Measurements from ENCODE around the gene VRTN.
"Not testable (repeated sequence)": the region's sequence is repeated elsewhere in the genome, so short reads cannot be mapped to it uniquely, and the experiment has no call there.

Gene VRTN

DNA sequence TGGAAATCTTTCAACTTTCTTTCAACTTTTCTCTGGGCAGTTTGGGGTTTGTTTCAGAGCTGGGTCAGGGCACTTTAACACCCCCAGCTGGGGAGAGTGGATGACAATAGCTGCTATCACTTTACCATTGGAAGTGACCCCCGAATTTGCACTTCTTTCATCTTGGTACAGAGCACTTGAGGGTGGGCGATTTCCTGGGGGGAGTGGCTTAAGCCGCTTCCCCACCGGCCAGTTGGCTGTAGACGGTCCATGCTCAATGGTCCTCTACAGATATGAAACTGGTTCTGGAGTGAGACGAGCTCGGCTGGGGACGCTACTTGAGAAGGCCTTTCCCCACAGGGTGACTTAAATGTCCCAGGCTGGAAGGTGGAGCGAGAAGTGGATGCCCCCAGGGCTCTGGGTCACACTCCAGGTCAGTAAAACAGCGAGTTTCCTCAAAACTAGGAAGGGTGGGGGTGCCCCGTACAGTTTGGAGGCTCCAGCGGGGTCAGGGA is at the start of gene VRTN:
Gene VRTN (plus strand): TSS at position 231 of the 494 bp plus-strand sequence. CDS start 8,313 bp downstream, outside the sequence.
- no peak for DNase-seq

DNA sequence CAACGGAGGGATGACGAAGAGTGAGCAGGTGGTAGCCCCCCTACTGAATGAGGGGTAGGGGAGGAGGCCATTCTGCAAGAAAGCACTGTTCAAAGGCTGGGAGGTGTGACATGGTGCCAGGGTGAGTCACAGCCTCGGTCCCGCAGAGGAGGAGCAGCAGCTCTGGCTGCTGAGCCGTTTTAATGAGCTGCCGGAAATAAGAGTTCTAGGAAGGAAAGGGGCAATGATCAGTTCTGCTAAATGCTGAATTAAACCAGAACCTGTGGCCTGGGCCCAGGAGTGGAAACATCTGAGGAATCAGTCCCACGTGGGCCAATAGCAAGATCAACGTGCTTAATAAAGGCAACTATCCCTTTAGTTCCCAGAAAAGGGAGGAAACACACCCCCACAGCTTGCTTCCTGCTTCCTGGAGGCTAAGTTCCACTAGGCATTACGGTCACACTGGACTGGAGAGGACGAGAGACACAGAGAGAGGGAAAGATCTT is 49.2 kb upstream of the VRTN start:
- DNase-seq = peak in 1 of 2 experiments; percentile 17

DNA sequence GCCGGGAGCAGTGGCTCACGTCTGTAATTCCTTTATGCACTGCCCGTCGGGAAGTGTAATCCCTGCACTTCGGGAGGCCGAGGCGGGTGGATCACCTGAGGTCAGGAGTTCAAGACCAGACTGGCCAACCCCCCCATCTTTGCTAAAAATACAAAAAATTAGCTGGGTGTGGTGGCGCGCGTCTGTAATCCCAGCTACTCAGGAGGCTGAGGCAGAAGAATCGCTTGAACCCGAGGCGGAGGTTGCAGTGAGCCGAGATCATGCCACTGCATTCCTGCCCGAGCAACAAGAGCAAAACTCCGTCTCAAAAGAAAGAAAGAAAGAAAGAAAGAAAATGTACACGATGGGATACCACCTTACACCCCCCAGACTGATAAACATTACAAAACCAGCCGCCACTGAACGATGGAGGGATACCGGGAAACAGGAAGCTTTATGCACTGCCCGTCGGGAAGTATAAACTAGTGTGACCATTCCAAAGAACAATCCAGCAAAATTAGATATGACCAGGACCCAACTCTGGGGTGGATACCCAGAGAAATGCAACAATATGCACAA is 46.6 kb upstream of the VRTN start:
- DNase-seq = no peak

DNA sequence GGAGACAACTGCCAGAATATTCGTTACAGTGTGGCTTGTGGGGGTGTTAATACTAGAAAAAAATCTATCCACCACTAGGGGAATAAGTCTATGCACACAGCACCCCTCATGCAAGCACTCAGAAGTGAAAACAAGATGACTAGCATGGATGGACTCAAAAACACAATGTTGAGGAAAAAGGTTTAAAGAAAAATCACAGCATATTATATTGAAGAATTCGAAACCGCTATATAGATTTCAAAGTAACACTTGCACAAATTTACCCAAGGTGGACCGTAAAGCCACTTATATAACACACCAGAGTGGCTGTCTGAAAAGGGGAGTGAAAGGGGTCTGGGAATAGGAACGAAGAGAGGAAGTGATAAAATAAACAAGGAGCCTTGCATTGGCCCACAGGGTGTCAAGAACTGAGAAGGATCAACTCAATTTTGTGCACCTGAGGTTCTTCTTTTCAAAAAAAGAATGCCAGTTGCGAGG is 46.1 kb upstream of the VRTN start:
- peak; percentile 63 to 67 for DNase-seq

DNA sequence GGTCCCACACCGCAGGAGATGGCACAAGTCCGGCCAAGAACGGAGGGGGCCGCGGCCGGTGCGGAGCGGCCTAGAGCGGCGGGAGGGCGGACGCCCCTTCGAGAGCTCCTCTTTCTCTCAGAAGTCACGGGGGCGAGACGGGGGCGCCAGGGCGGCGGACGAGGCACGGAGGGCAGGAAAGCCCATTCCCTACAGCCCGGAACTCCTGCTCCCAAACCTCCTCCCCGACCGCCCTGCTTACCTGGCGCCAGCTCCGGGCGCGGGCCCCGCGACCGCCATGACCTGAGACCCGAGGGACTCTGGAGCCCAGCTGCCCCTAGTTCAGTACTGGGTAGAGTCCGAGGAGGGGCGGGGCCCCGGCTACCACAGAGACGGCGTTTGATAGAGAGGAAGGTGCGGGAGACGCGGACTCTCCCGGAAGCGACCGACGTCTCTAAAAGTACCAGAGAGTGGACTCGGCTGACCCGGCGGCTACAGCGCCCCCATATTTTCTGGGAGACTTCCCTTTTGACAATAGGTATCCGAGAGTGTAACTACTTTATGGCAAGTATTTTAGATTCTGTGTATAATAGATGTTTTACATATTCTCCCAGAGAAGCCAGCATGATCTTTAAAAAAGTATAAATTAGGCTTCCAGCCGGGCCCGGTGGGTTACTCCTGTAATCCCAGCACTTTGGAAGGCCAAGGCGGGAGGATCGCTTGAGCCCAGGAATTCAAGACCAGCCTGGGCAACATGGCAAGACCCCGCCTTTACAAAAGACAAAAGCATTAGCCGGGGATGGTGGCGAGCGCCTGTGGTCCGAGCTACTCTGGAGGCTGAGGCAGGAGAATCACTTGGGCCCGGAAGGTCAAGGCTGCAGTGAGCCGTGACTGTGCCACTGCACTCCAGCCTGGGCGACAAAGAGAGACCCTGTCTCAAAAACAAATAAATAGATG is 45.4 kb upstream of the VRTN start, which contains the start of gene ABCD4:
Gene ABCD4 (minus strand): TSS at position 301 of the 936 bp plus-strand sequence. CDS start 22 bp downstream, at position 279.
- DNase-seq = peak; percentile 89 to 91

DNA sequence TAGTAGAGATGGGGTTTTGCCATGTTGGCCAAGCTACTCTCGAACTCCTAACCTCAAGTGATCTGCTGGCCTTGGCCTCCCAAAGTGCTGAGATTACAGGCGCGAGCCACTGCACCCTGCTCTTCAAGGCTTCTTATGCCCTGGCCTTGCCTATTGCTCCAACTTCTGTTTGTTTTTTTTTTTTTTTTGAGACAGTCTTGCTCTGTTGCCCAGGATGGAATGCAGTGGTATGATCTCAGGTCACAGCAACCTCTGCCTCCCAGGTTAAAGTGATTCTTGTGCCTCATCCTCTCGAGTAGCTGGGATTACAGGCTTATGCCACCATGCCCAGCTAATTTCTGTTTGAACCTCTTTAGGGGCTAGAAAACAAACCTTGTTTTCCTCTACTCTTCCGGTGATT is 39.6 kb upstream of the VRTN start:
- no peak for DNase-seq

- DNase-seq = peak in 1 of 2 experiments; percentile 11
These were observed 38.9 kb upstream of the VRTN start for GRCh38 chr14:74309125-74310022.

GRCh38 chr14:74312161-74312560 is 36.1 kb upstream of the VRTN start:
- DNase-seq = no peak

DNA sequence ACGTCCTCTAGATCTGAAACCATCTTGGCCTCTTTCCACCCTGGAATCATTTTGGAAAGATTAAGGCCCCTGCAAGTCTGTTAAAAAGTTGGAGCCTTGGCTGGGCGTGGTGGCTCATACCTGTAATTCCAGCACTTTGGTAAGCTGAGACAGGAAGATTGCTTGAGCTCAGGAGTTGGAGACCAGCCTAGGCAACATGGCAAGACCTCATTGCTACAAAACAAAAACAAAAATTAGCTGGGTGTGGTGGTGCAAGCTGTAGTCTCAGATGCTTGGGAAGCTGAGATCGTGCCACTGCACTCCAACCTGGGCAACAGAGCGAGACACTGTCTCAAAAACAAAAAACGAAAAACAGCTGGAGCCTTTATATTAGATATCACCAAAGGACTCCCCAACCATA is 34.7 kb upstream of the VRTN start:
- no peak for DNase-seq

- DNase-seq = no peak
These were observed 33.7 kb upstream of the VRTN start for GRCh38 chr14:74314576-74314975.

DNA sequence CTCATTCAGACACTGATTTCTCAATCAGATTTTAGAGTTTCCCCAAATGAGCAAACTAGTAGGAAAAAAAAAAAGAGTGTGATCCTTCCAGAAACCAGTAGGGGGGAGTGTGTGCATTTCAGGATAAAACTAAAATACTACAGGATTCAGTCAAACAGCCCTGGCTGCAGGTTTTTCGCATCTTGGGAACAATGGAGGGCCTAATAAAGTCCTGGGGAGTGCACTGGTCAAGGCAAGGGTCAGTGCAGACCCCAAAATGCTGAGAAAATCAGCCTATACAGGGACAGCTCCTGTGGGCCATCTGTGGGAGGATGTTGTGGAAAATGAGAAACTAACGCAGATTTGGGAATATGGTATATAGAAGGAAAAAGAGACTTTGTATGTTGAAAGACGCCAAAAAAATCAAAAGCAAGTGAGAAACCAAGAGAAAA is 23.3 kb upstream of the VRTN start:
- peak; percentile 49 to 51 for DNase-seq

- no peak for DNase-seq
These were observed 22.8 kb upstream of the VRTN start for GRCh38 chr14:74325446-74325845.

DNA sequence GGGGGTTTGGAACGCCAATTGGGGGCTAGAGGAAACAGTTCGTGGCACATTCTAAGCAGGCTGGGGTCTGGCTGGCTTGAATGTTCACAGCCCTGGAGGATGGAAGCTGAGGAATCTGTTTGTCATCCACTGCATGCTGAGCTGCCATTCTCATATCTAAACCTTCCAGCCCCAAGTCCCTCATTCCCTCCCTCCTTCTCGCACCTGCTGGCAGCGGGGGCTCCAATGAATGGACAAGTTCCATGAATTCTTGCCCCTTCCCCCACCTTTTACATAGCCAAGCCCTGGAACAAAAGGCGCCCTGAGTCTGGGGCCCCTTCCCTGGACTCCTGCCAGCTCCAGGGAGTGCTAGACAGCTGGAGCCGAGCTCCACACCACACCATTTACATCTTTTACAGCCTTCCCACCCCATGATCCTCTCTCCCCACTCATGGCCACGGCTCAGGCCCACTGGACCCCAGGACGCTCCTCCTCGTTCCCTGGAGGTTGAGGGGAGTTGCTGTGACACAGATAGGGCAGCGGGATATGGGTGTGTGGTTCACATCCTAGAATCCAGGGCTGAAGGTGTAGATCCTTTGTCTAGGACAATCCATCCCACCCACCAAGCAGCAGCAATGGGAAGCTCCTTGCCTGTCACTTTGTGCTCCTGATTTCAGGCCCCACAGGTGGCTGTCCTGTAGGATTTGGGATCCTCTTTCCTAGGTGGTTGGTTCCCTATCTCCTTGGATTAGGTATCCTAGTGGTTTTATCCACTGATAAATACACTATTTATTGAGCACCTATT is 21.7 kb upstream of the VRTN start:
- no peak for DNase-seq

GRCh38 chr14:74329950-74330552 is 18.2 kb upstream of the VRTN start:
- DNase-seq = not testable (repeated sequence)

GRCh38 chr14:74333909-74334308 is 14.4 kb upstream of the VRTN start:
- no peak for DNase-seq

DNA sequence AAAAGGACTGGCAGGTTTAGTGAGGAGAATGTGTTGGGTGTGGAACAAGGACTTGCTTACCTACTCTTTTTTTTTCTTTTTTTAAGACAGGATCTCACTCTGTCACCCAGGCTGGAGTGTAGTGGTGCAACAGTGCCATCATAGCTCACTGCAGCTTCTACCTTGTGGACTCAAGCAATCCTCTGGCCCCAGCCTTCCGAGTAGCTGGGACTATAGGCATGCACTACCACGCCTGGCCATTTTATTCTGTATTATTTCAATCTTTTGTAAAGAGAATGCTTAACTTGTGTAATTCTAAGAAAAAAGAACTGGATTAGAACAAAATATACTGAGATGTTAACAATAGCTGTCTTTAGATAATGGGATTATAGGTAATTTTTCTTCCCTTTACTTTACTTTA is 1.9 kb upstream of the VRTN start:
- no peak for DNase-seq

DNA sequence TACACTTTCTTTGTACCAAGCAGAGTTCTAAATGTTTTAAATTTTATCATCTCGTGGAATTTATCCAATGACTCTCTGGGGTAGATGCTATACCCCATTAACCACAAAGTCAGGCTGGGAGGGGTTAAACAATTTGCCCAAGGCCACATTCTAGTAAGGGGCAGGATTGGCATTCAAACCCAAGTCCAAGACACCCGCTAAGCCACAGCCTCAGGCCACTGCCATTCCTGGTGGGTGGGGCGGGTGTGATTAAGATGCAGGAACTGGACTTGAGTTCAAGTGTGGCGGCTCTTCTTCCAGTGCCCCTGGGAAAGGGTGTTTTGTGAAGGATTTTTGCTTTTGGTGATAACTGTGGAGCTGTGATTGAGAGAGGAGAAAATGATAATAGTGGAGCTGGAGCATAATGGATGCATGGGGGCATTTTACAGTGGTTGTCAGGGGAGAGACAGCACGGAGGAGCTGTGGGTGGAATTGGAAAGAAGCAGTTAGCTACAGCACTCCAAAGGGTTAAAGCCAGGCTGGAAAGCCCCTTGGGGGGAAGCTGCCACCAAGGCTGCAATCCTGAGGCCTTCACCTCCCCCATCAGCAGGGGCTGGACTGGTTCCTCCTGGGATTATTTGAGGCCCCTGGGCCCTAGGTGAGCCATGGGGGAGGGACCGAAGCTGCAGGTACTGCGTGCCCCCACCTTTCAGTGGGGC is 1.0 kb upstream of the VRTN start:
- DNase-seq = no peak

DNA sequence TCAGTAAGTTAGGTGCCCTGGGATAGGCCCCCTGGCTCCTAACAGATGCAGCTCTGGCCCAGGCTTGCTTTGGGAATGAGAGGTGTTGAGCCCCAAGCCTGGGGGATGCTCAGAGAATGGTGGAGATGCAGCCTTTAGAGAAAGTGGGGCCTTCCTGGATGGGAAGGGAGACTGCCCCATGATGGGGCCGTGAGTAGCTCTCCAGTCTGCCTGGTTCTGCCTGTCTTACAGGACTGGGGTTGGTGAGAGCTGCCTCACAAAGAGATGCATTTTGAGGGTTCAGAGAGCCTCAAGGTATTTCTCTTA is 523 bp upstream of the VRTN start:
- DNase-seq = no peak

DNA sequence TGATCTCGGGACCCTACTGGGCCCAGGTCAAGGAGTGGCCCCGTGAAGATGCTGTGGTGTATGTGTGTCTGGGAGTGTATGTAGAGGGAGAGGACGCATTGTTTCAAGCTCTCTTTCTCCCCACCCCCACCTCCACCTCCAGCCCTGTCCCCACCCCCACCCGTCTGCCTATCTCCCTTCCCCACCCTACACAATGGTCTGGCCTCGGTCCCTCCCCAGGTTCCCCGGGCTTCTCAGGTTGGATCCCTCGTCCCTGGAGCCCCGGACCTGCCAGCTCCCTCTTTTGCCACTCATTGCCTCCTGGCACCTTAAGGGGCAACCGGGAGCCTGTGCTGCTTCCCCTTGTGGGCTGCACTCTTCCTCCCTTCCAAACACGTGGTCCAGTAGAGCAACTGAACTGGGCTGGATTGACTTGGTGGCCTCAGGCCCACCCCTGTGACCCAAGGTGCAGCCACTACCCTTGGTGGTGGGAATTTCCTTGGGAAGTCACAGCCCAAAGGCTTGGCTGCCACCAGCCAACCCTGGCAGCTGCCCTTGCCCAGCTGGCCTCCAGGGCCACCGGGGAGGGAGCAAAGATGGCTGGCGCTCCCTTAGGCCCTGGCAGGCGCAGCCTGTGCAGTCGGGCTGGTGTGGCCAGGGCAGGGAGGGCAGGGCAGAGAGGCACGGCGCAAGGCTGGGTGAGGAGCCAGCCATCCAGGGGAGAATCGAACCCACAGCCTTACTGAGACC is 628 bp downstream of the VRTN start:
- no peak for DNase-seq

DNA sequence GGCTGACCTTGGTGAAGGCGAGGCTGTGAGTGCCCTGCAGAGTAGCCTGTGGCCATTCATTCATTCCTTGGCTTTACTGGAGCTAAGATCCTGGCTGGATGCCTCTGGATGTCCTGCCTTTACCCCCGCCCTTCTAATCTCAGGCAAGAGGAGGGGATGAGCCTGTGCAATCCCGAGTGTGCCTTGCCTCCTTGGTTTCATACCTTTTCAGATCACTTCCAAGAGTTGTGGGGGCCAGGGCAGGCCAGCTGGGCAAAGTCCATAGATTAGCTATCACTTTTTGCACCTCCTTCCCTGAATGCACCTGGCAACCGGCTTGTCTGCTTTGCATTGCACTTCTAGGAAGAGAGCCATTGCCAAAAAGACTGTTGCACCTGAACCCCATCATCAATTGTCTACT is 1.5 kb downstream of the VRTN start:
- DNase-seq = no peak
